Activated CD4-positive, CD25-positive, alpha-beta regulatory T cell treated with anti-CD3 and anti-CD28 coated beads, Interleukin-2, amount 50 U/mL, for 24 hours (primary cell): ENCODE measurements around the gene SDC1.

Source experiments
- ATAC-seq, 2 donors: fragments of 150-1000 bp; cut with Tn5 transposase; one replicate each; pipeline ENCODE4 v1.10.0; 2021; ENCODE audit warnings: mild to moderate bottlenecking in 1 of 2, moderate library complexity in 1 of 2

Gene SDC1

DNA sequence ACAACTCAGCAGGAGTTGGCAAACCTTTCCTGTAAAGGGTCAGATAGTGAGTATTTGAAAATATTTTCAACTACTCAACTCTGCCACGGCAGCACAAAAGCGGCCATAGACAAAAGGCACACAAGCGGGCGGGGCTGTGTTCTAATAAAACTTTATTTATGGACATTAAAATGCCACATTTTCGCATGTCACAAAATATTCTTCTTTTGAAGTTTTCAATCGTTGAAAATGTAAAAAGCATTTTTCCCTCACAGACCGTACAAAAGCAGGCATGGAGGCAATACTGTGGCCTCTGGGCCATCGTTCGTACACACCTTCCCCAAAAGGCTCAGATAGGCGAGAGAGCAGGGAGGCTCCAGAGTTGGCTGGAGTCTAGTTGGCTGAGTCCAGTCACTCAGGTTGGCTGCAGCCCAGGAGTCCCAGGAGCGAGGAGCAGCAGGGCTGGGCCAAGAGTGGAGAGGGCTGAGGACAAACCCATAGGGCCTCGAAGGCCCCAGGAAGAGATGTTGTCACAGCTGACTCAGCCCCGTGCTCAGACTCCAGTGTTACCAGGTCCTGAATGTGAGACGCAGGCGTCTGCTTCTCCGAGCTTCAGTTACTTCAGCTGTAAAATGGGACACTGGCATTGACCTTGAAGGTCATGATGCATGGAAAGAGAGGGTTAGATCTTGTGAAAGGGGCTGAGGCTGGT is 42.5 kb downstream of the SDC1 start:
- no peak for ATAC-seq

DNA sequence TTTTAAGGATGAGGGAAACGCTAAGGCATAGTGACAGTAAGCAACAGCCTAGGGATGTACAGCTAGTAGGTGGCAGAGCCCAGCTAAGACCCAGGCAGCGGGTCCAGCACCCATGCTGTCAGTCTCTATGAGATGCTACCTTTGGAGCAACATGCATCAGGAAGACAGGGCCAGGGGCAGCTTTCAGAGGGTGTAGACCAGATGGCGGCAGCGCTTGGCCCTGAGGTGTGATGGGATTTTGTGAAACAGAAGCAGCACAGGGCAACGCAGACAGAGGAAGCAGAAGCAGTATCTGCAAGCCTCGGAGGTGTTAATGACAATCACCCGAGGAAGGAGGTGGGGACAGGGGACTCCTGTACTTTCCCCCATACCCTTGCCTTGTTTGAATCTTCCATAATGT is 43.2 kb downstream of the SDC1 start:
- ATAC-seq, result no peak

DNA sequence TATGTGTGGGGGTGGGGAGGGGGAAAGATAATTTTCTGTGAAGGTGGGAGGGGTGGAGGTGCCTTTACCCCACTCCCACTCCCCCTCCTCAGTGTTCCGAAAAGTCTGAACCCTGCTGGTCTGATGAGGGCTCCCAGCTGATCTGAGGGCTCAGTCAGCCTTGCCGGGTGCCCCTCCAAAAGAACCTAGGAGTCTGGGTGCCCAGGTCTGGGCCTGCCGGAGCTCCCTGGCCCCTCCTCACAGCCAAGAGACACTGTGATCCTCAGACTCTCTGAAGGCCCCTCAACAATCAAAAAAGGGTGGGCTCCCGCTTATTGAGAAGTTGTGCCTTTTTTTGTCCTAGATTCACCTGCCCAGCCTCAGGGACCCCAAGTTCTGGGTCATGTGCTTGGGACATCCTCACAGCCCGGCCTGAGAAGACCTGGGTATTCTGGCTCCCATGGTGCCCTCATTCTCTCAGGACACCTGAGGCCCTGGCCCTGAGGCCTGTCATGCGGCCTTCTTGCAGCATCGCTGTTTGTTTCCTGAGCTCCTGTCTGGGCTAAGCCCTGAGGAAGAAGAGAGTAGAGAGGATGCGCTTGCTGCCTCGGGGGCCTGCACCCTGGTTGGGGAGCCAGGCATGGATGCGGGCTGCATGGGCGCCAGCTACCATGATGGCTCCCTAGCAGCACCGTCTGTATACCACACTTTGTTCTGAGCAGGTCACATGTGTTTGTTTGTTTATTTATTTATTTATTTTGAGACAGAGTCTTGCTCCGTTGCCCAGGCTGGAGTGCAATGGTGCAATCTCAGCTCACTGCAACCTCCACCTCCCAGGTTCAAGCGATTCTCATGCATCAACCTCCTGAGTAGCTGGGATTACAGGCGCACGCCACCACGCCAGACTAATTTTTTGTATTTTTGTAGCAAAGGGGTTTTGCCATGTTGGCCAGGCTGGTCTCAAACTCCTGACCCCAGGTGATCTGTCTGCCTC is 44.0 kb downstream of the SDC1 start:
- no peak for ATAC-seq

DNA sequence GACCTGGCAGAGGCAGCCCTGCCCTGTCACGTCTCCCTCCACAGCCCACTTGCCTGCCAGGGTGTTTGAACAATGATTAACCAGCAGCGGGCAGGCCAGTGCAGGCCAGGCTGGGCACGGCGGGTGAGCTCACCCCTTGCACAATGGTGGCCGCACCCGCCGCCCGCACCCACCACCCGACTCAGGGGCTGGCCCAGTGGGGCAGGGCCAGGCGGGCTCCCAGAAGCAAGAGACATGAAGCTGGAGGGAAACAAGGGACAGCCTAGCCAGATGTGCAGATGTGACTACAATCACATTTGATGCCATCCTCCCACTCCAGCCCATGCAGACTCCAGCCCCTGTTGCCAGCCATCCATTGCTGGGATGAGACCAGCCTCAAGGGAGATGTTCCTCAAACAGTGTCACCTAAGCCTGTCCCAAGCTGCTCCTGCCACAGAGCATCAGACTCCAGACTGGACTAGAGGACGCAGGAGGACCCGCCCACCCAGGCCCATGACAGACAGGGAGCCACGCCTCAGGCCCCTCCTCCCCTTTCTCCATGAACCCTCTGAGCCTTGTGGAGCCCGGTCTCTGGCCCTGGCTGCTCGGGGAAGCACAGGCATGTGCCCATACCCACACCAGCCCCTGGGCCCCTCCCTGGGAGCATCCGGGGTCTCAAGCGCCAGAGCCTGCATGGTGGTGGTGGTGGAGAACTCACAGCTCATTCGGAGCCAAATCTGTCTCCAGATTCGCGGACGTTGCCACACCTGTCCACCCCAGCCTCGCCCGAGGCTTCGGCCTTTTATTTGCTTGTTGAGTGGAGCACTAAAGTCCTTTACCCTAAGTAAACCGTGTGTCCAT is 45.0 kb downstream of the SDC1 start:
- no peak for ATAC-seq

DNA sequence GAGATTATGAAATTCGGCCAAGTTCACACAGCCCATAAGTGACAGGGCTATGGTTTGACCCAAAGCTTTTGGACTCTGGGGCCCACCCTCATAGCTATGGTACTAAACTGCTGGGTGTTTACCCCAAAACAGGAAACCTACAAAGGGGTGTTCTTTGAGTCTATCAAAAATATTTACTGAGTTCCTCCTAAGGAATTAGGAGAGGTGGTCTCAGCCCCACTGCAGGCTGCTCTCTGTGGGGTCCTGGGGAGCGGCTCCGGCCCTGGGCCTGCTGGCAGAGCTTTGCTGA is 45.5 kb downstream of the SDC1 start:
- no peak for ATAC-seq

DNA sequence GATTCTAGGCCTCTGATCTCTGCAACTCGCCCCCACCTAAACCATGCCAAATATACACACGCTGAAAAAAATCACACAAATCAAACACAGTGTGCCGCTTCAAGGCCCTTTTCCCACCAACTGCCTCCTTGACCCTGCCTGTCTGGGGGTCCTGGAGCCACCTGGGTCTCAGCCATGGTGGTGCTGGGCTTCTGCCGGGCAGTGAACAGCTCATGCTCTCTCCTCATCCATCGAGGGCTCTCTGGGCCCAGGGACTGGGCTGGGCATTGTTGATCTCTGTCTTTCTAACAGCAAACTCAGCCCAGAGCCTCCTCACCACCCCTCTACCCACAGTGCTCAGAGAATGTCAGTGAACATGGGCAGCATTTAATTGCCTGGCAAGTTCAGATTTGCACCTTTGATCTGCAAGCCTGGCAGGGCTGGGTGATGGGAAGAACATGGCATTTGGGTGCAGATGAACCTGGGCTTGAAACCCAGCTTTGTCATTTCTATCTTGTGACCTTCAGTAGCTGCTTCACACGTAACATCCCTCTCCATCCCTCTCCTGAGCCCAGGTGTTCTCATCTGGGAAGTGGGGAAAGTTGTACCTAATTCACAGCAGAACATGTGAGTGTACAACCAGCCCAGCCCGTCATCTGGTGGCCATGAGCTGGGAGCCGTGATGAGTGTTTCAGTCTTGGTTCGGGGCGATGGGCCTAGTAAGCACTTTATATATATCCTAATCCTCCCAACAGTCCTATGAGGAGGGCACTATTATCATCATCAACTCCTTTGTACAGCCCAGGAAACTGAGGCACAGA is 46.1 kb downstream of the SDC1 start:
- ATAC-seq, result no peak

DNA sequence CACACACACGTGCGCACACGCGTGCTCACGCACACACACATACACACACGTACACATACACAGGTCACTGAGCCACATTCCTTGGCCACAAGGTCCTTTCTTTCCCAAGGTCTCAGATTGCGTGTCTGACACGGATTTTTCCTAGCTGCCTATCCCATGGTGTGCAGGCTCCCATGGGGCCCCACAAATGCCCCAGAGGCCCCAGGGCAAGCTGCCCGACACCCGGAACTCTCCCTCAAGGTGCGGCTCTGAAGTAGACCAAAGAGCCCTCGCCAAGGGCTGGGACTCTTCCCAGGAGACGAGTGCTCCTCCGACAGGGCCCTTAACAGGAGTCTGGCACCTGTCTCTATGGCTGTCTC is 46.7 kb downstream of the SDC1 start:
- no peak for ATAC-seq

DNA sequence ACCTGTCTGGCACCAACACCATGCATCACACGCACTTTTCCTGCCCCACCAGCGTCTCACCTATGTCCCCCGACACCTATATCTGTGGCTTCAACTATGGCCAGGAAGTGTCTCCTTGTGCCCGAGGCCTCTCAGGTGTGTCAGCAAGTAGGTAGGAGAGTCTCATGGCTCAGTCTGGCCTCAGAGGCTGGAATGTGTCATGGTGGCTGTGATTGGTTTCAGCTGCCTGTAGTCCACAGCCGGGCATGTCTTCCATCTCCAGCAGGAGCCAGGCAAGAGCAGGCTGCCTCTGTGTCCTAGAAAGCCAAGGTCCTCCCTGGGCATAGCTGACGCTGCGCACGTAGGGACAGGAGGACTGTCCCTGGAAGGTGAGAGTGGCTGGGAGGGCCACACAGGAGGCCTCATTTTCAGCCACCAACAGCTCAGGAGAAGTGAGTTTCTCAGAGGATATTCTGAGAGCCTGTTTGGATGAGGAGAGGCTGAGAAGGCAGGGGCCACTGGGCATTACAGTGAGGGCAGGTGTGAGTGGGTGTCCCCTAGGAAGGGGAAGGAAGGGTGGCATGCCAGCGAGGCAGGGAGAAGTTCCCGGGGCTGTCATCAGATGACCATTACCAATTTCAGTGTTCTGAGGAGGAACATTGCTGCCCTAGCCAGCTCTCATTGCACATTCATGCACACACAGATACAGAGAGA is 47.2 kb downstream of the SDC1 start:
- peak in 1 of 2 donors; percentile 10 for ATAC-seq

DNA sequence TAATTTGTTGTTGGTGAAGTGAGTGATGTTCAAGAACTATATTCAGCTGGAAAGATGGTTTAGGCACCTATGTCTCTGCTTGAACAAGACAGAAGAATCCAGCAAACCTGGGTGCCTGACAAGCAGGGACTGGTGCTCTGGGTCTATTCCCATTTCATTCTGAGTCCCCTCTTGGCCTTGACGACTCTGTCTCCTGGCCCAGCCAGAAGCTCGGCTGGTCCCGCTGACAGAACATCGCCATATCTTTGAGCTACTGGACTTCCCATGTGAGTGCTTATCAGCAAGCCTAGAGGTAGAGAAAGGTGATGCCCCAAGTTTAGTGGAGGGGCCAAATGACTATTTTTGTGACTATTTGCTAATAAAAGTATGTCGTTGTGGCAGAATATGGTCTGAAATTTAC is 48.2 kb downstream of the SDC1 start:
- no peak for ATAC-seq

DNA sequence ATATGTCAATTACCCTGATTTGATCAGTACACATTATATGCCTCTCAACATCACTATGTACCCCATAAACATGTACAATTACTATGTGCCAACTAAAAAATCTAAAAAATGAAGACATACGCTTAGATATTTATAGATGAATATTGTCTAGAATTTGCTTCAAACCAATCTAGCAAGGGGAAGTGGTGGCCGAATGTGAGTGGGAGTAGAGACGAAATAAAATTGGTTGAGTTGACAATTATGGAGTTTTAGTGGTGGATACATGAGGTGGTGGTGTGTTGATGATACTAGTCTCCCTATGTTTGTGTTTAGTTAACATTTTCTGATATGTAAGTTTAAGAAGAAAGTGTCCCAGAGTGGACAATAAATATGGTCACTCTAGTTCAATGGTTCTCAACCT is 49.0 kb downstream of the SDC1 start:
- ATAC-seq, result no peak

DNA sequence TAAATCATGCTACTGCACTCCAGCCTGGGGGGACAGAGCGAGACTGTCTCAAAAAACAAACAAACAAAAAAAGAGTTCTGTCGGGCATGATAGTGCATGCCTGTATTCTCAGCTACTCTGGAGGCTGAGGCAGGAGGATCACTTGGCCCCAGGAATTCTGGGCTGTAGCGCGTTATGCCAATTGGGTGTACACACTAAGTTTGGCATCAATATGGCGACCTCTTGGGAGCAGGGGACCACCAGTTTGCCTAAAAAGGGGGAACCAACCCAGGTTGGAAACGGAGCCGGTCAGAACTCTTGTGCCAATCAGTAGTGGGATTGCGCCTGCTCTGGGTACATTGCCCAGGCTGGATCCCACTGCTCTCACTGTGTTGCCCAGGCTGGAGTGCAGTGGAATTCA is 49.7 kb downstream of the SDC1 start:
- no peak for ATAC-seq

DNA sequence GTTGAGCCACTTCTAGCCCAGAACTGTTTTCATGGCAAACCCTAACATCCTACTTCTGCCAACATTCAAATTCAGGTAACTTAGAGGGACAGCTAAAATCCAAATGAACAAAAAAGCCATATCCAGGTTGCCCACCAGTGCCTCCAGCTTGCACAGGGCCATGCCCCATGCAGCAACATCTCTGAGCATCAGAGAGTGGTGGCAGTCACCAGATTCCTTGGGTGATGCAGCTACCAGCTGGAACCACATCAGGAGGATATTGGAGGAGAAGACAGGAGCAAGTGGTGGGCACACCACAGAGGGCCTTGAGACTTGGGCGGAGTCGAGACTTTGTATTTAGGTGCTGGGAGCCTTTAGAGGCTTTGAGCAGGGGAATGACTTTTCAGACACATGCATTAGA is 50.5 kb downstream of the SDC1 start:
- ATAC-seq, result no peak

DNA sequence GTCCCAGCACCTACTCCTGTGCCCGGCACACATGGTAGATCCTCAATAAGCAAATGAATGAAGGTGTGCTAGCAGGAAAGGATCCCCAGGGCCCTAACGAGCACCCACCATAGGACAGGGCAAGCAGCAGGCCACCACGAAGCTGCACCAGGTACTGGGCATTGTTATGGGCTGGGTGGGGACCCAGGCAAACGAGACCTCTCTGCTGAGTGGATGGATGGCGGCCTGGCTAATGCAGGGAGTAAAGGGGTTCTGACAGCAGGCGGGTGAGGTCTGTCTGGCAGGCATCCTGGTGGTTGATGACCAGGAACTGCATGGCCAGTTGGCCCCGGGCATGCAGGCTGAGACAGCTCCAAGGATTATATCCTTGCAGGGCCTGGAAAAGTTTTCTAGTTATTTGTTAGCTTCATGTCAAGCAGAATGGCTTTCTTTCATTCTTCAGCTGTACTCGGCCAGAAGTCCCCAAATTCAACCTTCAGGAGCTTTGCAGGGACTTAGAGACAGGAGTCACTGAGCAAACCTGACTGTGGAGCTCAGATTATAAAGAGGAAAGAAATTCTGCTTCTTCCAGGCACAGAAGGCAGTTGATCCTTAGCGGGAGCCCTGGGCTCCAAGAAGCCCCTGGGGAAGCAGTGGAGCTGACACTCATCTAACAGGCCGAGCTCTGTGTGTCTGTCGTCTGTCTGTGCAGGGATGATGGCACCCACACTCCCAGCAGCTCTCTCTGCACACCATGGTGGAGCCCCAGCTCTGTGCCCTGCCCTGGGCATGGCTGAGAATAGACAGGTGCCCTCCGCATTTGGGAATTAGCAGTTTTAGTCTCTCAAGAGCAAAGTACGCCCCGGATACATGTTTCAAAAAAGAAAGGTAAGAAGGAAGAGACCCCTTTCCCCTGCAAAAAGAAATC is 51.2 kb downstream of the SDC1 start:
- ATAC-seq, result no peak

DNA sequence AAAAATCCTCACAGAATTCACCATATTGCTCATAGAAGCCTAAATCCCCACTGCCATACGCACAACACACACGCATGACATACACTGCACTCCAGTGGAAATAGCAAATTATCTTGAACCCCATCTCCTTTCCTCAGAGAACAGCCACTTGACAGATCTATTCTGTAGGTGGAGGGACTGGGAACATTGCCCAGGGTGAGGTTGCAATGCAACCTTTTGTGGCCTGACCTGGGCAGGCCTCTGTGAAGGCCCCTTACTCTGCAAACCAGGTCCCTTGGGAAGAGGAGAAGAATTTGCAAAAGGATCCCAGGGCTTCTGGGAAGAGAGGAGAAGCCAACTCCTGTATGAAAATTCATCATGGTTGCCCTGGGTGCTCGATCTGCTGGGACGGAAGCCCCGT is 51.9 kb downstream of the SDC1 start:
- no peak for ATAC-seq

DNA sequence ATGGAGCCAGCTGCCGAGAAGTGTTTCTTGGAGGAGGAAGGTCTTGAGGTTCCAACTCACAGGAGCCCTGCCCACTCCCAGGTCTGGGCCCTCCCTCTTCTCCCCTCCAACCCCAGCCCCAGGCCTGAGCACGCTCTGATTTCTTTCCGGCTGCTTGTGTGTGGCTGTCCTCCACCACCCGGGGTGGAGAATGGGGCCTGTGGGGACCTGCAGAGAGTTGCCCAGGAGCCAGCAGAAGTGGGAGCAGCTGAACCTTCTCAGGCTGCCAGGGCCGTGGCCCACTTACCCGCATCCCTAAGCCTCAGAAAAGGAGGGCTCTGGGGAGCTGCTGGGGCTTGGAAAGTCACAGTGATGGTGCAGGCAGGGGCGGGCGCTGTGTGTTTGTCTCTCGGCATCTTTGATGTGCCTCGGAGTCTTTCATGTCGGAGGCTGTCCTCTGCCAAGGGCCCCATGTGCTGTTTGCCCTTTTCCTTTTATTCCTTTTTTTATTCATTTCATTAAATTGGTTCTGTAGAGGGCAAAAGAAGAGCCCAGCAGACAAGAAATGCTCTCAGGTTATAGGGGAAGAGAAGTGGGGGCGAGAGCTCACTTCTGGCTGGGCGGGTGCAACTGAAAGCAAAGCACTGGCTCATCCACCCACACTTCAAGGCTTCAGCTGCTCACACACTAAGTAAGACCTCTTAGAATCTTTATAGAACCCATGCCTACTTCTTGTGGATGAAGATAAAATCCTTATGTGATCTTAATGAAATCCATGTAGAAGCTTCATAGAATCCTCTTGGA is 52.5 kb downstream of the SDC1 start:
- no peak for ATAC-seq

DNA sequence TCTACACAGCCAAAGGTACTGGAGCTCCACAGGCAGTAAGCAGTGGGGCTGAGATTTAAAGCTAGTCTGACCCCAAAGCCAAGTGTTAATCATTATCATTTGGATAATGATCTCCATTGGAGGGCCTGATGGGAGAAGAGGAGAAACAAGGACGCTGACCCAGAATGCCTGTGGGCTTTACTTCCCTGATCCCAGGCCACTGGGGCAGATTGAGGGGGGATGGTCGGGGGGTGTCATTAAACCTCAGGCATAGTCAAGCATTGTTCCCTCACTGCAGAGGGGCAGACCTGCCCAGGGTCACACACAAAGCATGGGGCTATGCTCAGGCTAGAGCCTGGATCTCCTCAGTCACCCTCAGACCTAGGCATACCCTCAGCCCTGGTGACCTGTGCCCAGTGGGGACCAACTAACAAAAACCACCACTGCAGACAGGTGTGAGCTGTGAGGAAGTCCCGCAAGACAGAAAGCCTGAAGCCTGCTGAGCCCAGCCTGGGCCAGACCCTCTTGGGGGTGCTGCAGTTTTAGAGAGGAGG is 53.4 kb downstream of the SDC1 start:
- ATAC-seq, result no peak

DNA sequence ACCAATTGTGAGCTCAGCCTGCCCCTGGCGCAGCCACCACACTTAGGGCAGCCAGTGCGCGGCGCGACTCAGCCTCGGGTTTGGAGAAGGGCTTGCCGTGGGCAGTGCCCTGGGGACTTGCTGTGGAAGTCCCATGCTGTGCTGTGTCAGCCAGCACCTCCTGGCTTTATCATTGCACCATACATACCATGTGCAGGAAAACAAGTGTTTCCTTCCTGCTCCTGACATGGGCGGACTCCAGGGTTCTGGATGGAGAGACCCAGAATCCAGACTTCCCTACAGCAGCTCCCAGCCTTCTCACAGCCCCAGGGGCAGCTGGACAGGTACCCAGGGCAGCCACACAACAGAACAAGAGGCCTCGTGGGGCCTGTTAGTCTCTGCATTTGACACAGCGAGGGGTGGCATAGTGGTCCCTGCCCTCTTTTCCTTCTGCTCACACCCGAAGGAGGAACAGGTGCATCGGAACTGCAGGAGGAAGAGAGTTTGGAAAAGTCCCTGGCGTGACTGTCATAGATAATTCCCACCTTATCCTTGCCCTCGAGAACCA is 54.2 kb downstream of the SDC1 start:
- no peak for ATAC-seq

DNA sequence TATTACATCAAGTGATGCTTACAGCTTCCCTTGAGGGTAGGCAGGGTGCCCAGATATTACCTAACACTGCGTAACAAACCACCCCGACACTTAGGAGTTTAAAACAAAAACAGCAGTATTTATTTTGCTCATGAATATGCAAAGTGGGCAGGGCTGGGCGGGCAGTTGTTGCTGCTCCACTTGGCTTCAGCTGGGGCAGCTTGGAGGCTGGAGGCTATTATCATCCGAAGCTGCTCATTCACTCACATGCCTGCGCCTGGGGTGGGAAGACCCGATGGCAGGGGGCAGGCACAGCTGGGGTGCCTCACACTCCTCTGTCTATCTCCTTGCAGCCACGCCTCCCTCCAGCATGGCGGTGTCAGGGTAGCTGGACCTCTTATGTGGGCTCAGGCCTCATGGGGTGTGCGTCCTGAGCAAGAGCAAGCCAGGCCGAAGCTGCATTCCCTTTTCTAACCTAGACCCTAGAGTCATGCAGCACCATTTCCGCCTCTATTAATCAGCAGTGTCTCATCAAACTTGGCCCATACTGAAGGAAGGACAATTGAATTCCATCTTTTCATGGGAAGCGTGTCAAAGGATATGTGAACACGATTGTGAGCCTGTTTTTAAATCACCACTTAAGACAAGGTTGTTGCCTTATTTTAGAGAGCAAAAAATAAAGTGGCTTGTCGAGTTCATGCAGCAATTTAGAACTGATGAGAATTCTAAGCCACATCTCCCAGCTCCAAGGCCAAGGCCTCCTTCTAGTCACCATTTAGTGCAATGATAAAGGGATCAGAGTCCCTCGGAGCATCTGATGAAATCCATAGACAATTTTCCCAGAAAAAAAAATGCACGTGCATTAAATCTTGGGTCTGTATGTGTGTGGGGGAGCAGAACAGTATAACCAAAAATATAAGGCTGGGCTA is 54.9 kb downstream of the SDC1 start:
- no peak for ATAC-seq
